Small intestine (tissue), 7 donors: ENCODE measurements around the gene PCSK5. TPM values are rescaled to one million over a fixed set of nuclear protein-coding genes. Genes with fewer than 3 reads are reported as not detected.
"Not testable (repeated sequence)": the region's sequence is repeated elsewhere in the genome, so short reads cannot be mapped to it uniquely, and the experiment has no call there.

Experiments used
- DNase-seq, 2 donors: peaks; one replicate each; pipeline versions ENCODE4 v3.0.0 to v3.0.0-alpha.2; 2013
- FAIRE-seq: peaks from 2 replicates; lab custom pipeline; 2012; peaks lifted over from hg19 to GRCh38; lab: Jason Lieb, UNC
- H3K27ac ChIP-seq, 3 donors: one replicate each; pipeline ENCODE4 v1.5.1; 2013; ENCODE audit warnings: low read length in 2 of 3, mild to moderate bottlenecking in 2 of 3, control low read depth in 1 of 3, inconsistent platforms in 1 of 3, low read depth in 1 of 3, moderate library complexity in 1 of 3
- H3K27me3 ChIP-seq, 3 donors: one replicate each; pipeline ENCODE4 v1.6.1; 2013; ENCODE audit warnings: low read length in 3 of 3, inconsistent platforms in 1 of 3; ENCODE audit not compliant: control insufficient read depth in 3 of 3, insufficient read depth in 3 of 3
- H3K36me3 ChIP-seq, 3 donors: one replicate each; pipeline ENCODE4 v1.6.1; 2013; ENCODE audit warnings: low read length in 3 of 3, inconsistent platforms in 1 of 3, low read depth in 1 of 3, mild to moderate bottlenecking in 1 of 3, moderate library complexity in 1 of 3; ENCODE audit not compliant: control insufficient read depth in 3 of 3, insufficient read depth in 2 of 3
- H3K4me1 ChIP-seq, 3 donors: one replicate each; pipeline ENCODE4 v1.6.1; 2013; ENCODE audit warnings: low read length in 2 of 3, inconsistent platforms in 1 of 3, low read depth in 1 of 3, mild to moderate bottlenecking in 1 of 3, moderate library complexity in 1 of 3; ENCODE audit not compliant: control insufficient read depth in 3 of 3, insufficient read depth in 2 of 3
- H3K4me3 ChIP-seq, 3 donors: one replicate each; pipeline ENCODE4 v1.5.1; 2013; ENCODE audit warnings: low read length in 3 of 3, control low read depth in 1 of 3, inconsistent platforms in 1 of 3, low read depth in 1 of 3, mild to moderate bottlenecking in 1 of 3, moderate library complexity in 1 of 3
- H3K9me3 ChIP-seq, 2 donors: one replicate each; pipeline ENCODE4 v1.6.1; 2013; ENCODE audit warnings: low read depth in 1 of 2, low read length in 1 of 2; ENCODE audit not compliant: control insufficient read depth in 2 of 2, insufficient read depth in 1 of 2
- WGBS, 3 donors: extraction: QIAGEN DNeasy Blood & Tissue Kit; methylation state at CpG; one replicate each; pipeline ENCODE4 v1.1.7; 2013; 5-methylcytosine and 5-hydroxymethylcytosine counted together
- polyA plus RNA-seq, 4 donors: library from polyadenylated mRNA; stranded (reverse) in 3 of 4; unstranded in 1 of 4; fragments of 200-250 nt in 3 of 4; fragments of 120-200 nt in 1 of 4; gene quantifications; one replicate each; pipeline versions ENCODE4 v1.2.1 to v1.2.3, GENCODE V29; 2013
- donor health status: healthy with polysubstance abuse.
- donor health status: control.
- donor health status: control.
- donor health status: Bipolar disorder and iron deficiency.
- donor health status: healthy.

Gene PCSK5
- polyA plus RNA-seq, 4 donors: 10.3 to 92.3 (median 16.6) TPM

DNA sequence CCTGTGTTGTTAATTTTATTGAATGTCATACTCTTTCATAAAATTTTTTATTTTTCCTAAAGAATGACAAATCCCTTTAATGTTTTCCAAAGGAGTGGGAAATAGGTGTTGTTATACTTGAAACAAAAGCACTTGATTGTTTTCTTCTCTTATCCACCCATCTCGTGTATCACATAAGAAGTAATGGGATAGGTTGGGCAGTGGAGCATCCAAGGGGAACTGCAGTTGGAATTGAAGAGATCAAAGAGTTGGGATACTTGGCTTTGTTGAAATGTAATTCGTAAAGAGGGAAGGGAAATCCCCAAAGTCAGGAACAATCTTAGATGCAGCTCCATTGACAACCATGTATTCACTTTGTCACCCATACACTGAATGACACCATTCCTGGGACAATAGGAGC, 148.0 kb downstream of the PCSK5 start:
- Histone ChIP-seq H3K9me3 (no peaks in the 10 kb centered on the region), H3K27ac (no peak overlapping the region), H3K4me1 (peaks cover 1 to 4% (median 4%) of the 10 kb centered on the region in 3 donors), H3K4me3 (no peak overlapping the region), H3K36me3 (peaks cover 4 to 22% (median 20%) of the 10 kb centered on the region in 3 donors), H3K27me3 (no peaks in the 10 kb centered on the region)
- WGBS, 3 donors: 83 to 88% (median 86%) methylated on average over 2 of the region's 2 CpGs
- DNase-seq: no peak
- no peak for FAIRE-seq

DNA sequence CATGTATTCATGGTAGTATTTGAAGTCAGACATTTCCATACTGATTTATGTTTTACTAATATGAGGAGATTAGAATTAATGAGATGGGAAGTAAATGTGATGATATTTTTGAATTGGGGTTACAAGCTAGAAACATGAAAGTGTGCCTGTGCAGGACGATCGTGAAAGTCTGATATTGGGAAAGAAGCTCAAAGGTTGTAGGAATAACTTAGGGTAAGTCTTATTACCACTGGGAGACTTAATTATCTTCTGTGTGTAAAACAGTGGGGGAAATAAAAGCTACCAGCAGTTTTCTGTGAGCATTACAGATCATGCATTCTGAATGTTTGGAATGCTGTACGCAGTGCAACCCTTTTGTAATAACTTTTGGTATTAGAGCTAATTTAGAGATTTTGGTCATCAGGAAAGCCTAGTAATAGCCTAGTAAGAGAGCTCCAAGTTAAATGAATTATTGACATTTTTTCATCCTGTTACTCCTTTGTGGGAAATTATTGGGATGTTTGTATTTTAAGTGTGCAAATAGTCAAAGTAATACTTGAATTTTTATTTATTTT, 153.9 kb downstream of the PCSK5 start:
- Histone ChIP-seq H3K9me3 (no peaks in the 10 kb centered on the region), H3K36me3 (peaks cover 0 to 16% (median 5%) of the 10 kb centered on the region in 3 donors), H3K4me1 (peaks cover 3 to 30% (median 10%) of the 10 kb centered on the region in 3 donors), H3K27ac (peak overlapping the region in 1 of 3 donors; percentile 20), H3K4me3 (no peak overlapping the region), H3K27me3 (no peaks in the 10 kb centered on the region)
- DNase-seq (peak in 1 of 2 donors; percentile 59), FAIRE-seq (no peak)
- 37 to 57% (median 57%) methylated on average over 3 of the region's 3 CpGs for WGBS, 3 donors

DNA sequence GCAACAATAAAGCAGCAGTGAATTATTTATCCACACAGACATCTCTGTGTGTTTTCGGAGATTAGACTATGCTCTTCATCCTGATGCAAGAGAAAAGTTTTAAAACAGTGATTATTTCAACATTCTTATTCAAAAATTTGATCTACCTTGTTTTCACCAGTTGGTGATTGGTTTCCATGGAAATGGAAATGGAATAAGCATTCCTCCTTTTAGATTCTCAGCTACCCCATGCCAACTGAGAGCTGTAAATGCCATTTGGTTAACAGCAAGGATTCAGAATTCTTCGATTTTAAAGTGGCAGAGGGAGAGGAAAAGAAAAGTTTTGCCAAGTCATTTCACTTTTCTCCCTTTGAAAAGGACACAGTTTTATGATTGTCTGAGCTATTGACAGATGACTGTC, 154.7 kb downstream of the PCSK5 start:
- peaks cover 0 to 16% (median 3%) of the 10 kb centered on the region in 3 donors for H3K36me3 ChIP-seq
- H3K9me3 ChIP-seq: no peaks in the 10 kb centered on the region
- DNase-seq (peak in 1 of 2 donors; percentile 51), FAIRE-seq (no peak)
- H3K4me1 ChIP-seq: peaks cover 2 to 32% (median 6%) of the 10 kb centered on the region in 3 donors
- H3K27me3 ChIP-seq: no peaks in the 10 kb centered on the region
- no peak overlapping the region for H3K27ac ChIP-seq
- no peak overlapping the region for H3K4me3 ChIP-seq
- WGBS, 3 donors: 63 to 67% (median 65%) methylated on average over 2 of the region's 2 CpGs

DNA sequence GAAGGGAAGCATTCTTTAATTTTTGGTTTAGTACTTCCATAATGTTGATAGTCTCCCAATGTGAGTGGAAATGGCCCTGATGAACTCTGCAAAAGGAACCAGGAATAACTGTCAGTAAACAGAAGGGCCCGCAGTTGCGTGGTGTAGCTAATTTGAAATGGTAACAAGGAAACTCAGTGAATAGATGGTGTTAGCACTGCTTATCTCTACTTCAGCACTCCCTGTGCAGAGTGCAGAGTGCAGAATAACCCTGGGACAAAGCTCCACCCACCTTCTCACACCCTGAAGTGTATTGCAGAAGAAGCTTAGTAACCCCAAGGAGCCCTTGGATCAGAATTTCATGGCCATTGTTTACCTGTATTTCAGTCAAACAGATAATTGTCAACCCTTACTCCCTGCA, 158.9 kb downstream of the PCSK5 start:
- H3K27ac ChIP-seq: peak overlapping the region in 1 of 3 donors; percentile 55
- H3K9me3 ChIP-seq: peaks cover 0 to 16% of the 10 kb centered on the region in 2 donors
- peaks cover 3 to 23% (median 4%) of the 10 kb centered on the region in 3 donors for H3K36me3 ChIP-seq
- WGBS, 3 donors: 15 to 56% (median 19%) methylated on average over 2 of the region's 2 CpGs
- no peak overlapping the region for H3K4me3 ChIP-seq
- peak; percentile 93 to 96 for DNase-seq
- no peaks in the 10 kb centered on the region for H3K27me3 ChIP-seq
- H3K4me1 ChIP-seq: peaks cover 2 to 28% (median 4%) of the 10 kb centered on the region in 3 donors
- peak; percentile 33 for FAIRE-seq

GRCh38 chr9:76067696-76068095, 177.2 kb downstream of the PCSK5 start:
- Histone ChIP-seq H3K27ac (no peak overlapping the region), H3K4me1 (no peaks in the 10 kb centered on the region), H3K36me3 (peaks cover 0 to 18% (median 10%) of the 10 kb centered on the region in 3 donors), H3K9me3 (peaks cover 0 to 4% of the 10 kb centered on the region in 2 donors), H3K4me3 (no peak overlapping the region), H3K27me3 (no peaks in the 10 kb centered on the region)
- no peak for FAIRE-seq
- 95 to 97% (median 96%) methylated on average over 11 of the region's 11 CpGs for WGBS, 3 donors
- no peak for DNase-seq

GRCh38 chr9:76077537-76077936, 187.1 kb downstream of the PCSK5 start:
- FAIRE-seq (no peak), DNase-seq (no peak)
- no peak overlapping the region for H3K4me3 ChIP-seq
- no peaks in the 10 kb centered on the region for H3K4me1 ChIP-seq
- H3K27ac ChIP-seq: no peak overlapping the region
- no peaks in the 10 kb centered on the region for H3K9me3 ChIP-seq
- H3K36me3 ChIP-seq: peaks cover 0 to 13% (median 12%) of the 10 kb centered on the region in 3 donors
- no peaks in the 10 kb centered on the region for H3K27me3 ChIP-seq

GRCh38 chr9:76081281-76081680, 190.8 kb downstream of the PCSK5 start:
- WGBS, 3 donors: 84 to 94% (median 88%) methylated on average over 5 of the region's 5 CpGs

DNA sequence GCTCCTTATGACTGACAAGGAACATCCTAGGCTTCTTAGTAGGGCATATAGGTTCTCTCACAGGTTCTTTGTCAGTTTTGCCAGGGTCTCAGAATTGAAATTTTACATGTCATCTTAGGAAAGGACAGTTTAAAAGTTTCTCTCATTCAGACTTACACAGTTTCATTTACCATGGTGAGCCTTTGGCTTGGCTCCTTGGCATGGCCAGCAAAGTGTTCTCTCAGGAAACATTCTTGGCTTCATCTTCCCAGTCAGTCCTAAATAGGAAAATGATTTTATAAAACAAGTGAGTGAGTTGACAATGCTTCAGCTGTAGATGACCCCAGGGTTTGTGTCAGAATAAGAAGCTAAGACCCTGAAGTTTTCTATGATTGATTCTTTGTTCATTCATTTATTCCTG, 191.6 kb downstream of the PCSK5 start:
- H3K27ac ChIP-seq: no peak overlapping the region
- H3K27me3 ChIP-seq: no peaks in the 10 kb centered on the region
- FAIRE-seq (no peak), DNase-seq (no peak)
- no peaks in the 10 kb centered on the region for H3K9me3 ChIP-seq
- peaks cover 0 to 6% (median 0%) of the 10 kb centered on the region in 3 donors for H3K4me1 ChIP-seq
- H3K4me3 ChIP-seq: no peak overlapping the region
- H3K36me3 ChIP-seq: peaks cover 0 to 17% (median 15%) of the 10 kb centered on the region in 3 donors

More at GRCh38 chr9:76081281-76081680, 190.8 kb downstream of the PCSK5 start:
- FAIRE-seq, H3K27ac ChIP-seq, H3K9me3 ChIP-seq, DNase-seq, H3K4me3 ChIP-seq, H3K4me1 ChIP-seq, H3K27me3 ChIP-seq: not testable (repeated sequence)
- peaks cover 0 to 19% (median 16%) of the 10 kb centered on the region in 3 donors for H3K36me3 ChIP-seq

- H3K27me3 ChIP-seq: no peaks in the 10 kb centered on the region
- no peak for DNase-seq
- WGBS, 3 donors: 84 to 92% (median 86%) methylated on average over 2 of the region's 2 CpGs
Observed at GRCh38 chr9:76085596-76085995, 195.1 kb downstream of the PCSK5 start.

More at GRCh38 chr9:76085596-76085995, 195.1 kb downstream of the PCSK5 start:
- no peak overlapping the region for H3K4me3 ChIP-seq
- H3K27ac ChIP-seq: no peak overlapping the region
- no peaks in the 10 kb centered on the region for H3K9me3 ChIP-seq
- peaks cover 0 to 6% (median 0%) of the 10 kb centered on the region in 3 donors for H3K4me1 ChIP-seq
- no peak for FAIRE-seq
- H3K36me3 ChIP-seq: peaks cover 0 to 16% (median 15%) of the 10 kb centered on the region in 3 donors
